Activated CD4-positive, alpha-beta T cell treated with anti-CD3 and anti-CD28 coated beads, Interleukin-2, amount 50 U/mL, for 4 hours (primary cell): Measurements from ENCODE around the gene TLK1.
"Not testable (repeated sequence)": the region's sequence is repeated elsewhere in the genome, so short reads cannot be mapped to it uniquely, and the experiment has no call there.

Source experiments
- DNase-seq, 2 experiments: peaks; one replicate each; pipeline ENCODE4 v3.0.0-alpha.2; 2020

The TLK1 gene

GRCh38 chr2:171139860-171140259, 20.8 kb downstream of the TLK1 start:
- DNase-seq = no peak

GRCh38 chr2:171136024-171136423, 24.7 kb downstream of the TLK1 start:
- DNase-seq = no peak

GRCh38 chr2:171134624-171135230, 26.0 kb downstream of the TLK1 start:
- no peak for DNase-seq

DNA sequence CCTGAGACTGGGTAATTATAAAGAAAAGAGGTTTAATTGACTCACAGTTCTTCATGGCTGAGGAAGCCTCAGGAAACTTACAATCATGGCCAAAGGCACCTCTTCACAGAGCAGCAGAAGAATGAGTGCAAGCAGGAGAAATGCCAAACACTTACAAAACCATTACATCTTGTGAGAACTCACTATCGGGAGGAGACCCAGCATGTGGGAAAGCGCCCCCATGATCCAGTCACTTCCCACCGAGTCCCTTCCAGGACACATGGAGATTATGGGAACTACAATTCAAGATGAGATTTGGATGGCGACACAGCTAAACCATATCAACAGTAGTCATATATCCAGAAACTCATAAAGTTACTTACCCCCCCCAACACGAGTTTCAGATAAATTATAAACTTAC, 28.6 kb downstream of the TLK1 start:
- no peak for DNase-seq

GRCh38 chr2:171128461-171128860, 32.2 kb downstream of the TLK1 start:
- DNase-seq = no peak

DNA sequence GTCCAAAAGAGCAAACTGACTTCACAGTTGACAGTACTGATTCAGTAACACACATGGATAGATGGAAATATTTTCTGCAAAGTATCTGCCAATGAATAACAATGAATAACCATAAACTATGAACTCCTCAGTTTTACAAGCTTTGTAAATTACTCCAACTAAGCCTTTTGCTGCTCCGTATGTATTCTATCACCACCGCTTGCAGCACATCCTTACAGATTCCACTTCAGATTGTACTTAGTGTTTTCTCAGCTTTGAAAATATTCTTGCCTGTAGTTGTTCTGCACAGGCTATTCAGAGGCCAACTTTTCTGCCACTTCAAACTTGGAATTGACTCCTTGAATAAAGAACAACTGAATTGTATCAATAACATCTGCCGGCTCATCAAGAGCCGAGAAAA, 36.2 kb downstream of the TLK1 start:
- DNase-seq = no peak

DNA sequence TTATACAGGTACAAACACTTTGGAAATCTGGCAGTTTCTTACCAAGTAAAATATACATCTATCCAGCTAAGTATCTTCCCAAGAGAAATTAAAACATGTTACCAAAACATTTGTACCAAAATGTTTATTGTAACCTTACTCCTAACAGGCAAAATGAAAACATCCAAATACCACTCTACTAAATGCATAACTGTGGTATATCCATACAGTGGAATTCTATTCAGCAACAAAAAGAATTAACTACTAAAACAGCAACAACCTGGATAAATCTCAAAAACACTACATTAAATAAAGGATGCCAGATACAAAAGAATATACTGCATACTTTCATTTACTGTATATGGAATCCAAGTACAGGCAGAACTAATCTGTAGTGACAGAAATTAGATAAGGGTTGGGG, 51.1 kb downstream of the TLK1 start:
- DNase-seq = no peak

- DNase-seq = no peak
Measured at GRCh38 chr2:171109020-171109419, 51.7 kb downstream of the TLK1 start.

DNA sequence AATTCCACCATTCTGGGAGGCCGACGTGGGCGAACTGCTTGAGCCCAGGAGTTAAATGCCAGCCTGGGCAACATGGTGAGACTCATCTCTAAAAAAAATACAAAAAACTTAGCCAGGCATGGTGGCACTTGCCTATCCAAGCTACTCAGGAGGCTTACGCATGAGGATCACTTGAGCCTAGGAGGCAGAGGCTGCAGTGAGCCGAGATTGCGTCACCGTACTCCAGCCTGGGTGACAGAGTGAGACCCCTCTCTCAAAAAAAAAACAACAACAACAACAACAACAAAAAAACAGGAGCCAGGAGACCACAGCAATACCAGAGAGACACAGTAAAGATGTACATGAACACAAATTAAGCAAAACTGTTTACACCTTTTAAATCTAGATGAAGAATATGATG, 52.9 kb downstream of the TLK1 start:
- no peak for DNase-seq

DNA sequence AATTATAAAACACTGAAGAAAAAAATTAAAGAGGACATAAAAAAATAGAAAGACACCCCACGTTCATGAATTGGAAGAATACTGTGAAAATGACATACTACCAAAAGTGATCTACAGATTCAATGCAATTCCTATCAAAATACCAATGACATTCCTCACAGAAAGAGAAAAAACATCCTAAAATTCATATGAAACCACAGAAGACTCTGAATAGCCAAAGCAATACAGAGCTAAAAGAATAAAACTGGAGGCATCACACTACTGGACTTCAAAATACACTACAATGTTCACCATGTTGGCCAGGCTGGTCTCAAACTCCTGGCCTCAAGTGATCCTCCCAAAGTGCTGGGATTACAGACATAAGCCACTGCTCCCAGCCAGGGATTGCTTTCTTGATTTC, 56.3 kb downstream of the TLK1 start:
- DNase-seq = no peak

GRCh38 chr2:171102802-171103201, 57.9 kb downstream of the TLK1 start:
- DNase-seq = no peak

GRCh38 chr2:171100370-171100769, 60.3 kb downstream of the TLK1 start:
- DNase-seq = no peak

DNA sequence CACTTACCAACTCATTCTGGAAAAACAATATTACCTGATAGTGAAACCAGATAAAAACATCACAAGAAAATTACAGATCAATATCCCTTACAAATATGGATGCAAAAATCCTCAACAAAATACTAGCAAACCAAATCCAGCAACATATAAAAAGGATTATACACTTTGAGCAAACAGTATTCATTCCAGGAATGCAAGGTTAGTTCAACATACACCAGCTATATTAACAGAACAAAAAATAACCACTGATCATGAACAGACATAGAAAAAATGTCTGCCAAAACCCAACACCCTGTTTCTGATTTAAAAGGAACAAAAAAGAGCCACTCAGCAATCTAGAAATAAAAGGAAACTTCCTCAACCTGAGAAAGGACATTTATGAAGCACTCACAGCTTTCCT, 62.1 kb downstream of the TLK1 start:
- no peak for DNase-seq

- DNase-seq = no peak
Measured at GRCh38 chr2:171095014-171095582, 65.6 kb downstream of the TLK1 start.

GRCh38 chr2:171091517-171091916, 69.2 kb downstream of the TLK1 start:
- not testable (repeated sequence) for DNase-seq

DNA sequence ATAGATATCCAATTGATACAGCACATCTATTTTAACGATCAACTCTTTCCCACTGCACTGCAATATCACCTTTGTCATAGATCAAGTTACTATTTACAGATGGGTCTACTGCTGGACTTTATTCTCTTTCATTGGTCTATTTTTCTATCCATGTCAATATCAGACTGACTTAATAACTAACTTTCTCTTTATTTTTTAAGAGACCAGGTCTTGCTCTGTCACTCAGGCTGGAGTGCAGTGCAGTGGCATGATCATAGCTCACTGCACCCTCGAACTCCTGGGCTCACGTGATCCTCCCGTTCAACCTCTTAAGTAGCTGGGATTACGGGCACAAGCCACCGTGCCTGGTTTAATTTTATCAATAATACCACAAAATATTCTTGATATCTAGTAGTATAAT, 71.2 kb downstream of the TLK1 start:
- DNase-seq = no peak

DNA sequence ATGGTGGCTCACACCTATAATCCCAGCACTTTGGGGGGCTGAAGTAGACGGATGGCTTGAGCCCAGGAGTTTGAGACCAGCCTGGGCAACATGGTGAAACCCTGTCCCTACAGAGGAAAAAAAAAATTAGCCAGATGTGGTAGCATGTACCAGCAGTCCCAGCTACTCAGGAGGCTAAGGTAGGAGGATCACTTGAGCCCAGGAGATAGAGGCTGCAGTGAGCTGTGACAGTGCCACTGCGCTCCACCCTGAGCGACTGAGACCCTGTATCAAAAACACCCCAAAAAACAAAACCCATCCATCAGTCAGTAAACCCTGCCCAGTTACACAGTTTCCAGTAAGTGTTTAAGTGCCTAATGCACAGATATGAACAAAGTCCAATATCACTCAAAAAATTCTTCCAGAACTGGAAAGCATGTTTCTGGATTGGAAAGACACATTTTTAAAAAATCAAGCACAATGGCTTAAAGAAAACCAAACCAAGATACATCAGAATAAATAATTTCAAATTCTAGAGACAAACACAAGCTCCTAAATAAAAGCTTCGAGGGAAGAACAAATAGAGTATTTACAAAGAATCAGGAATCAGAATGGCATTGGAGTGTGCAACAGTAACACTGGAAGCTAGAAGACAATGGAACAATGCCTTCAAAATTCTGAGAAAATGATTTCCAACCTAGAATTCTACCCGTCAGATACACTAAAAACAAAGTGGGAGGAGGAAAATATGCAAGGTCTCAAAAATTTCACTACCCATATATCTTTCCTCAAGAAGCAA, 72.4 kb downstream of the TLK1 start:
- DNase-seq = no peak

DNA sequence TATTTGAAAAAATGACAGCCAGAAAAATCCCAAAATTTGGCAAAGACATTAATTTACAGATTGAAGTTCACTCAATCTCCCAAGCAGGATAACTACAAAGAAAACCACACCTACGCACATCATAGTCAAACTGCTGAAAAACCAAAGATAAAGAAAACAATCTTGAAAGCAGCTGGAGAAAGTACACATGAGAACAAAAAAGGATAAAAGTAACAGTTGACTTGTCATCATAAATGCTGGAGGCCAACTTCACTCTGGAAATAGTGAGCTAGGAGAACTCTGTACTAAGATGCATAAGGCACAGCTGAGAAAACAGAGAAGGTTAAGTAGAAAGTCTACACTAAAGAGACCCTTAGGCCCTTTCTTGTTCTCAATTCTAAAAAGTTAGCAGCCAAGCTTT, 73.1 kb downstream of the TLK1 start:
- no peak for DNase-seq

- peak; percentile 44 to 50 for DNase-seq
Measured at GRCh38 chr2:171086352-171087290, 74.1 kb downstream of the TLK1 start.

DNA sequence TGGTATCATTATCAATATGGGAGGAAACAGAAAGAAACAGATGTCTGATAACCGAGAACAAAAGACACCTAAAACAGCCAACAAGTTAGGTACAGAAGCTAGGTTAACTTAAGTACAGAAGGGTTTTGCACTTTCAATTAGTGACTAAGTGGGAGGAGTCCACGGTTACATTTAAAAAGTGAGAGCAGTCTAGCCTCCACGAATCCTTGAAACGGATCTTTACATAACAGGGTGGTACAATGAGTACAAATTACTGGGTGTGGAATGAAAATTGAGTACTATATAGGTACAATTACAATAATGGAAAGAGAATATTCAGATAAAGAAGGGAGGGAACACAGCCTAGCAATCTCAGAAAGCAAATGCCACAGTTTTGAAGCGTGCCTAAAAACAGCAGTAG, 76.6 kb downstream of the TLK1 start:
- no peak for DNase-seq

GRCh38 chr2:171083451-171083850, 77.2 kb downstream of the TLK1 start:
- no peak for DNase-seq

- DNase-seq = peak; percentile 17 to 19
Measured at GRCh38 chr2:171081649-171082111, 79.0 kb downstream of the TLK1 start.

DNA sequence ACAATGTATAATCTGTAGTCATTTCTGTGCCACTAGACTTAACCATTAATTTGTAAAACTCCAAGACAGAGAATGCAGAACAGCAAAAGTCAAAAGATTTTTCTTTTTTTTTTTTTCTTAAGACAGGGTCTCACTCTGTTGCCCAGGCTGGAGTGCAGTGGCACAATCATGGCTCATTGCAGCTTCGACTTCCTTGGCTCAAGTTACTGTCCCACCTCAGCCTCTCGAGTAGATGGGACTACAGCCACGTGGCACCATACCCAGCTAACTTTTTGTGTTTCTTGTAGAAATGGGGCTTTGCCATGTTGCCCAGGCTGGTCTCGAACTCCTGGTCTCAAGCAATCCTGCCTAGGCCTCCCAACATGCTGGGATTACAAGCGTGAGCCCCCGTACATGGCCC, 80.1 kb downstream of the TLK1 start:
- no peak for DNase-seq
